ENCODE data around the gene FABP1.
A peak's percentile ranks its signal among the peaks of the same experiment; 100 is the strongest.

FABP1 gene

GRCh38 chr2:88127888-88128653, at the start of gene FABP1:
Gene FABP1, minus strand, starts transcription at chr2:88128062. Its CDS starts 45 bp downstream, at chr2:88128017.
- DNase-seq = no peak

- no peak for DNase-seq
These were observed 49.7 kb upstream of the FABP1 start for GRCh38 chr2:88177556-88177955.

GRCh38 chr2:88176352-88176984, 48.6 kb upstream of the FABP1 start:
- DNase-seq = no peak

GRCh38 chr2:88172882-88173281, 45.0 kb upstream of the FABP1 start:
- DNase-seq = no peak

GRCh38 chr2:88171966-88172365, 44.1 kb upstream of the FABP1 start:
- DNase-seq = no peak

GRCh38 chr2:88170472-88170892, 42.6 kb upstream of the FABP1 start:
- DNase-seq = no peak

GRCh38 chr2:88168386-88168785, 40.5 kb upstream of the FABP1 start:
- no peak for DNase-seq

GRCh38 chr2:88167740-88168139, 39.9 kb upstream of the FABP1 start:
- no peak for DNase-seq

GRCh38 chr2:88165332-88166003, 37.6 kb upstream of the FABP1 start:
- DNase-seq = no peak

- no peak for DNase-seq
These were observed 33.8 kb upstream of the FABP1 start for GRCh38 chr2:88161446-88162244.

GRCh38 chr2:88160517-88160916, 32.7 kb upstream of the FABP1 start:
- no peak for DNase-seq

- DNase-seq = peak; percentile 79
These were observed 32.1 kb upstream of the FABP1 start for GRCh38 chr2:88159955-88160415.

GRCh38 chr2:88159481-88159880, 31.6 kb upstream of the FABP1 start:
- no peak for DNase-seq

- no peak for DNase-seq
These were observed 21.1 kb upstream of the FABP1 start for GRCh38 chr2:88148929-88149438.

- no peak for DNase-seq
These were observed 19.3 kb upstream of the FABP1 start for GRCh38 chr2:88147145-88147544.

- no peak for DNase-seq
These were observed 18.7 kb upstream of the FABP1 start for GRCh38 chr2:88146590-88146989.

GRCh38 chr2:88144914-88145497, 17.1 kb upstream of the FABP1 start:
- DNase-seq = no peak

GRCh38 chr2:88144271-88144670, 16.4 kb upstream of the FABP1 start:
- DNase-seq = no peak

GRCh38 chr2:88141952-88142351, 14.1 kb upstream of the FABP1 start:
- no peak for DNase-seq

GRCh38 chr2:88139804-88140203, 11.9 kb upstream of the FABP1 start:
- DNase-seq = no peak

GRCh38 chr2:88139203-88139702, 11.4 kb upstream of the FABP1 start:
- no peak for DNase-seq

- DNase-seq = no peak
These were observed 10.0 kb upstream of the FABP1 start for GRCh38 chr2:88137833-88138232.

Data from hematopoietic multipotent progenitor cell treated with erythropoietin and hydrocortisone succinate and interleukin-3 and kit ligand, for 8 days (in vitro differentiated cells).